ENCODE measurements around the gene DNAH8.

DNA sequence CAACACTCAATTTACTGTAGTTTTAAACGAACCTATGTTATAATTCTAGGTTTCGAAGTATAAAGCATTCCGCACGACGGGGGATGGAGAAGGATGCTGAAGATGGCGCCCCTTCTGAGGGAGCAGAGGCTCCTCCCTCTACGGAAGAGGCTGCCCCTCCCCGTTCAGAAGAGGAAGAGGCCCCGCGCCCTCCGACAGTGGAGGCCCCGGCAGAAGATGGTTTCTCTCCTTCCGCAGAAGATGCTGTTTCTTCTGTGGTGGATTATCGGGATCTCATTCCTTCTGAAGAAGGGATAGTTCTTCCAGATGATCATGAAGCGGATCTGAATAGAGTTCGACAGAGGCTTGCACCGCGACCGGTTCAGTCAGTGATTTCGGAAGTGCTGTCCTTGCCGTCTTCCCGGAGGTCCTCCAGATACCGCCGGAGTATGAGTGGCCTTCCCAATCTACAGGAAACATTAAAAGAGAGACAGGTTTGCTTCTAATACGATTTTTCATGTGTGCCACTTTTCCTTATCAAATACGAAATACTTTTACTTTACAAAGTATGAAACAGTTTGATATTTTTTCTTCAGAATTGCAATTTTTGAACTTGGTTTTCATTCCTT lies 7.7 kb downstream of the DNAH8 start:
- no peak for TF ChIP-seq POLR2A (IDR thresholded peaks at IDR 0.05)
- TF ChIP-seq CTCF (IDR thresholded peaks at IDR 0.05) = no peak

Data from testis (tissue), 2 donors.